ENCODE results near the gene LCE3B.

DNA sequence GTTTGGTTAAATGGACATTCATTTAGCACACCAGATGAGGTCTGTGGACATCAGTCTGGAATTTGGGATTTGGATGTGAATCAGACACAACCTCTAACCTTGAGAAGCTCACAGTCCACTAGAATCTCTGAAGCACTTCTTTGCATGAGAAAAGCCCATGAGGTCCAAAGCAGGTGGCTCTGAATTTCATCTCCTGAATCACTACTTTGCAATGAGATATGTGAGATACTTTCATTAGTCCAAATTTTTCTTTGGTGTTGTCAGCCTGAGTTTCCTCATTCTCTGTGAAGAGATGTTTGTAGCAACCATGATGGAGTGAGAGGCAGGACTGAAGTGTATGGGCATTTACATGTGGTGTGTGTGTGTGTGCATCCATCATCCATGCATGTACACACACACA lies 33.0 kb downstream of the LCE3B start:
- TF ChIP-seq CTCF (IDR thresholded peaks at IDR 0.05): no peak
- no peak for TF ChIP-seq POLR2A (IDR thresholded peaks at IDR 0.05)
